ENCODE data around the gene ZNRF4.

- TF ChIP-seq CTCF (IDR thresholded peaks at IDR 0.05; ENCODE audit: low read depth, low read length) (no peak), EZH2phosphoT487 (IDR thresholded peaks at IDR 0.05; ENCODE audit: low read depth) (no peak)
These were observed 42.1 kb downstream of the ZNRF4 start for GRCh38 chr19:5497297-5497696.

Data from OCI-LY3 (cell line).